HepG2 (cell line): ENCODE results near the gene ZNF324B. TPM values are rescaled to one million over a fixed set of nuclear protein-coding genes. Genes with fewer than 3 reads are reported as not detected.

Source experiments
- AHR ChIP-seq: IDR thresholded peaks from 2 replicates; pipeline ENCODE4 v1.6.1; 2018; ENCODE audit warnings: missing genetic modification reagents, missing compliant biosample characterization
- DPF2 ChIP-seq: sonication (generic); formaldehyde crosslinking; IDR thresholded peaks from 2 replicates; pipeline ENCODE4 v1.4.0; 2020; ENCODE audit warnings: mild to moderate bottlenecking, low read depth, missing genetic modification reagents, borderline replicate concordance
- HMGXB4 ChIP-seq, 2 experiments: sonication (generic) in 1 of 2; formaldehyde crosslinking in 1 of 2; IDR thresholded peaks; 2 replicates each; pipeline versions ENCODE4 v1.4.0 to v1.6.1; 2018 to 2020; ENCODE audit warnings: missing genetic modification reagents in 2 of 2, borderline replicate concordance in 1 of 2, low read depth in 1 of 2, mild to moderate bottlenecking in 1 of 2, missing biosample characterization in 1 of 2
- HNRNPK ChIP-seq: fragments of 200-400 bp; formaldehyde crosslinking; IDR thresholded peaks from 2 replicates; pipeline ENCODE4 v1.6.1; 2018; ENCODE audit warnings: low read length, low read depth, moderate library complexity, mild to moderate bottlenecking; ENCODE audit not compliant: poor library complexity, severe bottlenecking
- MYPOP ChIP-seq: sonication (generic); formaldehyde crosslinking; IDR thresholded peaks from 2 replicates; pipeline ENCODE4 v1.8.1; 2023; ENCODE audit warnings: mild to moderate bottlenecking, moderate library complexity, missing genetic modification reagents
- NFE2L1 ChIP-seq: sonication (generic); formaldehyde crosslinking; IDR thresholded peaks from 2 replicates; pipeline ENCODE4 v1.4.0; 2020; ENCODE audit warnings: missing genetic modification reagents, mild to moderate bottlenecking, borderline replicate concordance
- ZBTB44 ChIP-seq: sonication (generic); formaldehyde crosslinking; IDR thresholded peaks from 2 replicates; pipeline ENCODE4 v1.4.0; 2020; ENCODE audit warnings: missing genetic modification reagents
- ZFAT ChIP-seq: sonication (generic); formaldehyde crosslinking; conservative IDR thresholded peaks from 2 replicates; pipeline ENCODE4 v1.8.1; 2023; ENCODE audit warnings: missing genetic modification reagents, inconsistent platforms
- ZKSCAN8 ChIP-seq: IDR thresholded peaks from 2 replicates; pipeline ENCODE4 v1.6.1; 2016; ENCODE audit warnings: borderline replicate concordance, missing genetic modification reagents, missing compliant biosample characterization
- ZNF350 ChIP-seq: sonication (generic); formaldehyde crosslinking; IDR thresholded peaks from 2 replicates; pipeline ENCODE4 v1.4.0; 2020; ENCODE audit warnings: mild to moderate bottlenecking, low read depth, missing genetic modification reagents, borderline replicate concordance
- ZNF609 ChIP-seq: sonication (generic); formaldehyde crosslinking; IDR thresholded peaks from 2 replicates; pipeline ENCODE4 v1.4.0; 2020; ENCODE audit warnings: mild to moderate bottlenecking, missing genetic modification reagents, borderline replicate concordance
- polyA plus RNA-seq, 8 experiments: library from polyadenylated mRNA; depleted of rRNA in 3 of 8; stranded (reverse) in 7 of 8; unstranded in 1 of 8; fragments of >200 nt; fragmentation: Illumina TruSeq in 4 of 8; extraction: Trizol in 4 of 8; gene quantifications; 2 replicates each; pipeline versions ENCODE4 v1.2.1 to v1.2.3, GENCODE V29; 2011 to 2016; ENCODE audit warnings: low read depth in 4 of 8, missing spikeins in 1 of 8, mixed read lengths in 1 of 8; ENCODE audit not compliant: insufficient read depth in 1 of 8
- total RNA-seq, 5 experiments: library from RNA; depleted of rRNA; stranded (reverse); fragments of >200 nt; fragmentation: Illumina TruSeq; extraction: Trizol; gene quantifications; 2 replicates each; pipeline ENCODE4 v1.2.3, GENCODE V29; 2016; ENCODE audit warnings: low read depth in 1 of 5
- TF ChIP-seq, protein P1 (sequence below): sonication (generic); formaldehyde crosslinking; IDR thresholded peaks from 2 replicates; pipeline ENCODE4 v1.4.0; 2020; ENCODE audit warnings: mild to moderate bottlenecking, low read depth, missing genetic modification reagents
- TF ChIP-seq, protein P2 (sequence below): sonication (generic); formaldehyde crosslinking; IDR thresholded peaks from 2 replicates; pipeline ENCODE4 v1.4.0; 2020; ENCODE audit warnings: mild to moderate bottlenecking, missing genetic modification reagents

ZNF324B gene
- total and polyA plus RNA-seq, 2 of the 13 experiments (the other 11 are each of a cell fraction or from before 2014, with no cell fraction given) = 0.53 to 3.0 TPM

DNA sequence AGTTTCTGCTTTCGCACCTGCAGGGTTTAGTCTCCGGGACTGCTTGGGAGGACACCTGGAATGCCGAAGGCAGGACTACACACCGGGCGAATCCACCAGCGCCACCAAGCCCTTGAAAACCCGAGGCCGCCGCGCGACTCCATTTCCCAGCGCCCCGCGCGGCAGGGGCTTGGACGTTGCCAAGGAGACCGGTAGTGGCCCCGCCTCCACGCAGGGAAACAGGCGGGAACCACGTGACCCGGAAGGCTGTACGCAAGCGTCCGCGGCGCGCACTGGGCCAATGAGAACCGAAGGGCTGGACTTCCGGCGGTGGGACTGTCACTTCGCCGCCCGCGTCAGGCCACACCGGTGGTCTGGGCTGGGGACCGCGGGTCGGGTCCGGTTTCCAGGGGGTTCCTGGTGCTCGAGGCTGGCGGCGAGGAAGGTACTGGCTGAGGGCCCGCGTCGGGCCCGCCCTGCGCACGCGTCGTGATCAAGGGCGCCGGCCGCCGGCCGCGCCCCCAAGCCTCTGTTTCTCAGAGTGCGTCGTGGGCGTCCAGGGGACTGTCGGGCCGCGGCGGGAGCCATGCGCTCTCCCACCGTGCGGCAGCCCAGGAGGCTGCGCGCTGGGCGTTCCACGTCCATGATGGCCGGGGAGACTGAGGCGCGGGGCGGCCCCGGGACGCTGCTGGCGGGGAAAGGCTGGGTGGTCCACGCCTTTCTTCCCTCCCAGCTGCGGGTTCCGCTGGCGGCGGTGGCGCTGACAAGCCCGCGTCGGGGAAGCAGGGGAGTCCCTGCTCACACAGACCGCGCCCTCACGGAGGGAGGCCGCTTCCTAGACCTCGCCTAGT, 15.6 kb downstream of the ZNF324B start, which contains the start of gene ZNF324 (continued):
- TF ChIP-seq MYPOP (CRISPR knock-in tag) = 0 out of 2 replicates have a peak, but pooled peaks have one; percentile 33
- TF ChIP-seq AHR (CRISPR knock-in tag) = no peak
- TF ChIP-seq ZBTB44 (CRISPR knock-in tag) = no peak
- TF ChIP-seq, protein P1, sequence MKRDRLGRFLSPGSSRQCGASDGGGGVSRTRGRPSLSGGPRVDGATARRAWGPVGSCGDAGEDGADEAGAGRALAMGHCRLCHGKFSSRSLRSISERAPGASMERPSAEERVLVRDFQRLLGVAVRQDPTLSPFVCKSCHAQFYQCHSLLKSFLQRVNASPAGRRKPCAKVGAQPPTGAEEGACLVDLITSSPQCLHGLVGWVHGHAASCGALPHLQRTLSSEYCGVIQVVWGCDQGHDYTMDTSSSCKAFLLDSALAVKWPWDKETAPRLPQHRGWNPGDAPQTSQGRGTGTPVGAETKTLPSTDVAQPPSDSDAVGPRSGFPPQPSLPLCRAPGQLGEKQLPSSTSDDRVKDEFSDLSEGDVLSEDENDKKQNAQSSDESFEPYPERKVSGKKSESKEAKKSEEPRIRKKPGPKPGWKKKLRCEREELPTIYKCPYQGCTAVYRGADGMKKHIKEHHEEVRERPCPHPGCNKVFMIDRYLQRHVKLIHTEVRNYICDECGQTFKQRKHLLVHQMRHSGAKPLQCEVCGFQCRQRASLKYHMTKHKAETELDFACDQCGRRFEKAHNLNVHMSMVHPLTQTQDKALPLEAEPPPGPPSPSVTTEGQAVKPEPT (CRISPR knock-in tag) = no peak; the same call in 1 of the 2 replicates
- 0 out of 2 replicates have a peak, but pooled peaks have one; percentile 33 for TF ChIP-seq ZNF350
- TF ChIP-seq ZFAT (CRISPR knock-in tag) = no peak
- no peak; the same call in 1 of the 2 replicates for TF ChIP-seq ZNF609 (CRISPR knock-in tag)
- TF ChIP-seq NFE2L1 (CRISPR knock-in tag) = no peak
- TF ChIP-seq HMGXB4 (CRISPR knock-in tag; IDR thresholded peaks at IDR 0.05; ENCODE audit: borderline replicate concordance in 1 of 2, low read depth in 1 of 2) = peak; percentile 21 to 31; a peak in 1 of 4 replicates
- TF ChIP-seq HNRNPK = no peak
- no peak for TF ChIP-seq ZKSCAN8 (CRISPR knock-in tag)
- TF ChIP-seq, protein P2, sequence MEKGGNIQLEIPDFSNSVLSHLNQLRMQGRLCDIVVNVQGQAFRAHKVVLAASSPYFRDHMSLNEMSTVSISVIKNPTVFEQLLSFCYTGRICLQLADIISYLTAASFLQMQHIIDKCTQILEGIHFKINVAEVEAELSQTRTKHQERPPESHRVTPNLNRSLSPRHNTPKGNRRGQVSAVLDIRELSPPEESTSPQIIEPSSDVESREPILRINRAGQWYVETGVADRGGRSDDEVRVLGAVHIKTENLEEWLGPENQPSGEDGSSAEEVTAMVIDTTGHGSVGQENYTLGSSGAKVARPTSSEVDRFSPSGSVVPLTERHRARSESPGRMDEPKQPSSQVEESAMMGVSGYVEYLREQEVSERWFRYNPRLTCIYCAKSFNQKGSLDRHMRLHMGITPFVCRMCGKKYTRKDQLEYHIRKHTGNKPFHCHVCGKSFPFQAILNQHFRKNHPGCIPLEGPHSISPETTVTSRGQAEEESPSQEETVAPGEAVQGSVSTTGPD (CRISPR knock-in tag) = no peak
- no peak for TF ChIP-seq DPF2 (CRISPR knock-in tag)
